ENCODE results near the gene ZNF329. TPM values are rescaled to one million over a fixed set of nuclear protein-coding genes. Genes with fewer than 3 reads are reported as not detected.

ZNF329 gene
- total and polyA plus RNA-seq, 9 of the 15 experiments (the other 6 are each of a cell fraction or from before 2014, with no cell fraction given) = 0.21 to 3.6 (median 2.2) TPM

DNA sequence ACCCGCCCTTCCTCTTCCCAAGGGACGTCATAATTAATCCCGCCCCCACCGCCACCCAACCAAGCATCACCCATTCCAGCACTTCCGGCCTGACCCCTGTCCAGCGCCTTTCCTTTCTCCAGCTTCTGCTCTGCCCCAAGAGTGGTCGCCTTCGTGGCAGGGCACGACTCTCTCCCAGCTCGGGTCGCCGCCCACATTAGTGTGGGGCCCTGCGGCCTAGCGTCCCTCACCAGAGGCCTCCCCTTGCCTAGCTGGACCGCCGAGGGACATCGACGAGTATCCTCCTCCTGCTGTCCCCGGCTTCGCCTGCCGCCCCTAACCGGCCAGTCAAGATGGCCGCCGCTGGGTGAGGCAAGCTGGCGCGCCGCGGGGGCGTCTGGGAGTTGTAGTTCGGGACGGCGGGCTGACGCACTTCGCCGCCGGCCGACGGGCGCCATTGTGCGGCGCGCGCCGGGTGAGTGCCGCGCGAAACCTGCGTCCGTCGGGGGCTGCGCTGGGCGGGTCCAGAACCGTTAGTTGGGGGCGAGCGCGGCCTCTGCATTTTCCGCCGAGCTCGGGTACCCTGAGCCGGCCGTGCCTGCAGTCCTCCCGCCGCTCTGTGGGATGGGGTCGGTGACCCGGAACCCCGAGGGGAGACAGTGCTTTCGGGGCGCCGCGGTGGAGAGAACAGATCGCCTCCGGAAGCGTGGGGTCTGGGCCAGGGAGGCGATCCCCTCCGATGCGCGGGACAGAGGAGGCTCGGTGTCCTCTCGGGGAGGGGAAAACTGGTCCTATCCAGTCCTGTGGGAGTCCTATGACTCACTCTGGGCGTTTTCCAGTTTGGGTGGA is 32.6 kb upstream of the ZNF329 start, which contains the start of gene ZNF274 (continued):
- peak; percentile 76; the same call in 1 of the 2 replicates for TF ChIP-seq ZZZ3 (IDR thresholded peaks at IDR 0.05)

DNA sequence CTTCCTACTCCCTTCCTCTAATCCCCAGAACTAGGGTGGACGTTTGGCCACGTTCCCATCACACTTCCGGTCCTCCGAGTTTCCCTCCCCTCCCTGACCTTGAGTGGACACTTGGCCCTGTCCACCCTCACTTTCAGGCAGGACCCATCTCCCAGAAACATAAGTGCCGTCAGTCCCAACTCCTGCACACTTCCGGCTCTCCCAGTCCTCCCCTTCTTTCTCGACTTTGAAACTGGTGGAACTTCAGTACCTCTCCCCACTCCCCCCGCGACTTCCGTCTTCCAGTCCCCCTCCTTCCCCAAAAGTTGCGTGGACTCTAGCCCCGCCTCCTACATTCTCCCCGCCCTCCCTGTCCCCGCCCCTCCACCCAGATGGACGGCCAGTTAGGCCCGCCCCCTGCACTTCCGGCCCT is 32.0 kb upstream of the ZNF329 start:
- H3K4me3 ChIP-seq = peak overlapping the region; percentile 74
- peaks cover 6 to 14% of the 10 kb centered on the region in 2 experiments; a peak in 4 of 5 replicates for H3K4me1 ChIP-seq (replicated peaks in 1 of 2; ENCODE audit: control insufficient read depth in 2 of 2, insufficient read depth in 2 of 2, low read length in 2 of 2)
- FAIRE-seq (no peak), DNase-seq (ENCODE audit: extremely low read depth in 1 of 4, low spot score in 3 of 4) (peak in 3 of 4 experiments; percentile 97 to 99 (median 98)), ATAC-seq (no peak)
- in situ Hi-C loops (cut with MboI) (no loop called here), intact Hi-C loops (cut with micrococcal nuclease) (loop anchor here (2.0 to 5.0 kb wide), 5 partner anchors 144 to 330 kb away; partner anchors contain the start of genes RPS5, SLC27A5, ZNF446 and ZSCAN22)
- ChIA-PET POLR2A (interaction anchor here (0.5 to 1.9 kb wide), 12 partner anchors 9 to 372 kb away, joined by 3 to 9 read pairs (median 4); partner anchors contain the start of genes CHMP2A, ZBTB45 and ZNF584), CTCF (ENCODE audit: low intra/inter-chr PET ratio) (interaction anchor here (0.6 to 1.7 kb wide), 3 partner anchors 115 to 337 kb away, joined by 4 to 8 read pairs (median 4); partner anchors contain the start of gene ZBTB45)
- BruUV-seq (replicated peaks) = no TSS peak
- H3K79me2 ChIP-seq (ENCODE audit: control insufficient read depth, insufficient read depth, low read length) = peaks cover 25% of the 10 kb centered on the region
- H3K4me2 ChIP-seq (ENCODE audit: insufficient read depth, low read length) = peak overlapping the region; percentile 99
- H3K27me3 ChIP-seq (ENCODE audit: control insufficient read depth in 2 of 2, insufficient read depth in 2 of 2, low read length in 2 of 2) = no peaks in the 10 kb centered on the region
- no peaks in the 10 kb centered on the region for H4K20me1 ChIP-seq (replicated peaks; ENCODE audit: control insufficient read depth, insufficient read depth, low read length)
- peaks cover 40% of the 10 kb centered on the region for H3K9me3 ChIP-seq (replicated peaks; ENCODE audit: control insufficient read depth, insufficient read depth, low read depth, low read length)
- peak overlapping the region; percentile 96 for H2AFZ ChIP-seq (ENCODE audit: low read depth, low read length)
- peaks cover 26% of the 10 kb centered on the region for H3K36me3 ChIP-seq (ENCODE audit: control insufficient read depth, insufficient read depth, low read length)
- peak overlapping the region; percentile 100 for H3K27ac ChIP-seq (ENCODE audit: extremely low read depth, low read depth, low read length)
- peak overlapping the region; percentile 22 to 97; a peak in 2 of 4 replicates for H3K9ac ChIP-seq (ENCODE audit: insufficient read depth in 1 of 2, low read depth in 2 of 2, low read length in 2 of 2)
- WGBS (ENCODE audit: insufficient coverage, low coverage, missing lambda C conversion rate) = 2% methylated on average over 5 of the region's 17 CpGs
- no peaks in the 10 kb centered on the region for H3K9me1 ChIP-seq (ENCODE audit: control insufficient read depth, insufficient read depth, low read length)
- TF ChIP-seq SIX5 (IDR thresholded peaks at IDR 0.05; ENCODE audit: borderline replicate concordance in 1 of 2, insufficient read depth in 1 of 2, low read depth in 1 of 2, low read length in 2 of 2) (no peak), OTX1 (CRISPR knock-in tag; IDR thresholded peaks at IDR 0.05) (peak; percentile 78), TAL1 (IDR thresholded peaks at IDR 0.05) (no peak), DPF2 (IDR thresholded peaks at IDR 0.05) (0 out of 2 replicates have a peak, but pooled peaks have one; percentile 39), CBX5 (IDR thresholded peaks at IDR 0.05; ENCODE audit: borderline replicate concordance, low read depth) (peak; percentile 81; the same call in 1 of the 2 replicates)
- TF ChIP-seq, protein P1, sequence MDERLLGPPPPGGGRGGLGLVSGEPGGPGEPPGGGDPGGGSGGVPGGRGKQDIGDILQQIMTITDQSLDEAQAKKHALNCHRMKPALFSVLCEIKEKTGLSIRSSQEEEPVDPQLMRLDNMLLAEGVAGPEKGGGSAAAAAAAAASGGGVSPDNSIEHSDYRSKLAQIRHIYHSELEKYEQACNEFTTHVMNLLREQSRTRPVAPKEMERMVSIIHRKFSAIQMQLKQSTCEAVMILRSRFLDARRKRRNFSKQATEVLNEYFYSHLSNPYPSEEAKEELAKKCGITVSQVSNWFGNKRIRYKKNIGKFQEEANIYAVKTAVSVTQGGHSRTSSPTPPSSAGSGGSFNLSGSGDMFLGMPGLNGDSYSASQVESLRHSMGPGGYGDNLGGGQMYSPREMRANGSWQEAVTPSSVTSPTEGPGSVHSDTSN (CRISPR knock-in tag; IDR thresholded peaks at IDR 0.05; ENCODE audit: low read depth) = no peak
- TF ChIP-seq, protein P1 (tag; conservative IDR thresholded peaks at IDR 0.05; ENCODE audit: low read depth) = peak; percentile 69

Data from K562 (cell line).